HG03460 (cell line): ENCODE data around the gene RTL5.

Experiments
- ATAC-seq: cut with Tn5 transposase; IDR thresholded peaks from one replicate; pipeline ENCODE4 v1.9.1; 2021; ENCODE audit not compliant: unreplicated experiment

RTL5 gene

DNA sequence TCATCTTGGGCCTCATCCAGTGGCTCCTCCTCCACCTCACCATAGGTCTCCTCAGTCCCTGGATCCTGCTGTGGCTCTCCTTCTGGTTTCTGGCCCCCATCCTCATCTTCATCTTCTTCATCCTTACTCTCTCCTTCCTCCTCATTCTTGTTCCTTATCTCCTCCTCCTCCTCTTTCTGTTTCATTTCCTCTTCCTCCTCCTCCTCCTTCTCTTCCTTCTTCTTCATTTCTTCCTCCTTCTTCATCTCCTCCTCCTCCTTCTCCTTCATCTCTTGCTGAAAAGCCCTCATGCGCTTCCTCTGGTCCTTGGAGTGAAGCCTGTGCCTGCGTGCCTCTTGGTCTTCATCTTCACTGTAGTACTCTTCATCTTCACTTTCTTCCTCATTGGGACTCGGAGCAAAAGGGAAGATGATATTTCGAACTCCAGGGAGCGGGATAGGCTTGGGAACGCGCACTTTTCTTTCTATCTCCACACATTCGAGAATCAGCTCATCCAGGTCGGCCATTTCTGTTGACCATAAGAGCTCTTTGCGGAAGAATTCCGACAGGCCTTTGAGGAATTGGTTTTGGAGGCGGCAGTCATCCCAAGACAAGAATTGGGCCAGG, 1.5 kb downstream of the RTL5 start:
- ATAC-seq: no peak

DNA sequence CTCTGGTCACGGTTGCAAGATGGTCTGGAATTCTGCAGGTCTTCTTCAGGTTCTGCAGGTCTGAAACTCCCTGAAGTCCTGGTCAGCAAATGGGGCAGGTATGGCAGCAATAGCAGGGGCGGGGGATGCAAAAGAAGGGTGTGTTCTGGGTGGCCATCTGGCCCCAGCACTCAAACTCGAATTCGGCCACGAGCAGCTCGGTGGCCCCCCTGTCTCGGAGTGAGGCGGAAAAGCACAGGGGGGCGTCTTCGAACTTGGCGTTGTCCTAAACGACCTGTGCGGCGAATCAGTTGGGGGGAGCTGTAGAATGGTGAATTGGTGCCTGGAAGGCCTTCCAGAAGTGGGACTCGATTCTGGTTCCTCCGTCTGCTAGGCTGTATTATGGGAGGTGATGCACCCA, 2.1 kb downstream of the RTL5 start:
- no peak for ATAC-seq

DNA sequence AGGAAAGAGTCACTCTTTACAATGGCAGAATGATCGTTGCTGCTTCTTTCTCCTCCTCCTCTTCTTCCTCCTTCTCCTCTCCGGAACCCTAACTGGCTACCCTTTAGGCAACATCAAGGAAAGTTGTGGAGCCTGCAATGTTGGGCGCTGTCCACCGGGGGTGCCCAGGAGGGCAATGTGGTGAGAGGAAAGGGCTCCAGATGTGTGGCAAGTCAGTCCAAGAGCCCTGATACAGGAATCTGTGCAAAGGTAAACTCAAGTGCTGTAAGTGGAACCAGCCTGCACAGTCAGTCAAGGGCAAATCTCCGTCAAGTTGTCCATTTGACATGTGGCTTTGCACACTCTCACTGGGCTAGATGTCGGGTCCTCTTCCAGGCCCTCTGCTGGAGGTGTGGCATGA, 2.8 kb downstream of the RTL5 start:
- ATAC-seq: no peak

DNA sequence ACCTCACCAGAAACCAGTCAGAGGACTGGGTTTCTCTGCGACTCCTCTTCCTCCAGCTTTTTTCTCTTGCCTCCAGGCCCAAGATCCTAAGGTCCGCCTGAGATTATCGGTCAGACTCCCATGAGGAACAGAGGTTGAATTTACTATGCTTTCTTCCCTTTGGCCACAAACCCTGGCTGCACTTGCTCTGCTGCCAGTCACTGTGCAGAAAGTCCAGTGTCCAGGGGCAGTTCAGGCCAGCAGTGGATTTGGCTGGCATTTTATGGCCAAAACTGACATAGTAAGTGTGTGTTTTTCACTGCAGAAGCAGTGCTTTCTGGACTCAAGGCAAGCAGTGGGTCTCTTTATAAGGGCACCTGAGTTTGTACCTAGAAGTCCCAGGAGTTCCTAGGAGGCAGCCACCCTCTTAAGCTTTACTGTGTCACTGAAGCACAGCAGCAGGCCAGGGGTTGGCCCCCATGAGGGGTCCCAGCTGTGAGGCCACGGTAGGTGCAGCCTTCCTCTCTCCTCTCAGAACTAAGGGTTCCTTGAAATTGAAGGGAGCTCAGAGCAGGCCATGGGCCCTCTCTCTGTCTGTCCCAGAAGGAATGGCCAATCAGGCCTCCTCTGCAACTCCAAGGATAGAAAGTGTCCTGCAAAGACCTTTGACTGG, 3.4 kb downstream of the RTL5 start:
- no peak for ATAC-seq

DNA sequence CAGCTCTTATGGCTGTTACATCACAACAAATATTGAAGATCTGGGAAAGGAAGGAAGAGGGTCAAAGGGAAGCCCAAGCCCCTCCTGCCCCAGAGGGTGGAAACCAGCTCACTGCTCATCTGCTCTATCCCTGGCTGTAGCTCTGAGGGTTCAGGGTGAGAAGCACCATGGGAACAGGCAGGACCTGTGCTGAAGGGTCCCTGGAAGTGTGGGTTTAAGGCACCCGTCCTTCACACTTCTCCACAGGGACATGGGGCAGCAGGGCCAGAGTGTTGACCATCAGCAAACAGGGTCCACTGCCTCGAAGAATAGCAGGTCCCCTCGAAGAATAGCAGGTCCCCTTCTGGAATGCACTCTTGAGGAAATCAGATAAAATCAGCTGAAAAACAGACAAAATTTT, 4.4 kb downstream of the RTL5 start:
- ATAC-seq: no peak

DNA sequence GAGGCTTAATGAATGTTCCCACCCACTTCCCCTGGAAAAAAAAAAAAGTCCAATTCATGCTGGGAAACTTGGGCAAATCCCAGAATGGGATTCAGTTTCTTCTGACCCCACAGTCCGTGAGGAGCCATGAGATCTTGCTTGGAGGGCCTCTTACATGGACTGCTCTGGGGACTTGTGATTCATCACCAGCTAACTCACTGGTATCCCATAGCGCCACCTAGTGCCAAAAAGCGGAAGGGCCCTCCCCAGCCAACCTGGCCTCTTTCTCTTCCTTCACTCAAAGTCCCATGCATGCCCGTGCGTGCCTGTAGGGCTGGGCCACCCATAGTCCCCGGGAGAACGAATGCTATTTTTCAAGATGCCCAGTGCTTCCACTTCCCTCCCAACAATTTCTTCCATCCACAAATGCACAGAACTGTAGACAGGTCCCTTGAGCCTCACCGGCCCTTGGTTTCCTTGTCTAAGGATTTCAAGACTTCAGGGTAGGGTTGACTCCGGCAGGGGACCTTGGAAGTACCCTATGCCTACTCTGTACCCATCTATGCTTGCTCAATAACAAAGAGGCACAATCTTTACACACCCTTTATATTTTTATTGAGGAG, 5.1 kb downstream of the RTL5 start:
- ATAC-seq: peak; percentile 67

DNA sequence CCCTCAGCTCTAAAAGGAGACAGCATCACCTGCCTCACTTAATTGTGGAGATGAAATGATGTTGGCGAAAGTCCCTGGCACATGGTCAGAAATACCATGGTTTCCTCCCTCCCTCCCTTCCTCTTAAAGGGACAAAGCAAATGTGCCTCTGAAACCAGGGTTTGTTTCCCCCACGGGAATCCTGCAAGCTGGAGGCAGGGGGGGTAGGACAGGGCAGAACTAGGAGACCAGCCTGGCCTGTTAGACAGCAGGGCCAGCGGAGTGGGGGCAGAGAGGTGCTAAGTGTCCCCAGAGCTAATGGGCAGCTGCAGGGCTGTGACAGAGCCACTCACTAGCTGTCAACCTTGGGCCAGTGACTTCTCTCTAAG, 5.7 kb downstream of the RTL5 start:
- no peak for ATAC-seq

DNA sequence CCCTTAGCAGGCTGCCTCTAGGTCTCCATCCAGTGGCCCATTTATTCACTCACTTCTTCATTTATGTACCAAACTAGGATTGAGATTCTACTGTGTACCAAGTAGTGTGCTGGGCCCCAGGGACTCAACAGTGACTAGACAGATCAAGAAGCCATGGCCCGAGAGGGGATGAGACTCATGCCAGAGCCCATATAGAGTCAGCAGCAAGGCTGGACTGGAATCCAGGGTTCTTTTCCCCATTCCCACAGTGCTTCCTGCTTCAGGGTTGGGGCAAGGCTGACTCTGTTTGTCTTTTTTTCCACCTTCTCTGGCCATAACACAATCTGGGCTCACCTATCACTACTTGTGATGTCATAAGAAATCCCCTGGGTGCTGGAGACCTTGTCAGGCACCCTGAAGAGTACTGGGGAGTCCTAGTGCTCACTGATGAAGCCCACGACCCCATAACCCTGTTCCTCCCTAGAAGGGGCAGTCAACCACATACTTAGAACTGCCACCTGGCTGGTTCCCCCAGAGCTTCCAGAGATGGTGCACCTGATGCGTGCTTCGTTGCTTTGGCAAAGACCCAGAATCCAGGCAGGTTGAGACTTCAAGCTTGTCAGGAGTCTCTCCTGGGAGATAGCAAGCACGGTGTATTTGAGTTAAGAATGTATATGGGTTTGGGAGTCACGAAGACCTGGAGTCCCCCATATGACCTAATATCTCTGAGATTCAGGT, 6.2 kb downstream of the RTL5 start:
- no peak for ATAC-seq

DNA sequence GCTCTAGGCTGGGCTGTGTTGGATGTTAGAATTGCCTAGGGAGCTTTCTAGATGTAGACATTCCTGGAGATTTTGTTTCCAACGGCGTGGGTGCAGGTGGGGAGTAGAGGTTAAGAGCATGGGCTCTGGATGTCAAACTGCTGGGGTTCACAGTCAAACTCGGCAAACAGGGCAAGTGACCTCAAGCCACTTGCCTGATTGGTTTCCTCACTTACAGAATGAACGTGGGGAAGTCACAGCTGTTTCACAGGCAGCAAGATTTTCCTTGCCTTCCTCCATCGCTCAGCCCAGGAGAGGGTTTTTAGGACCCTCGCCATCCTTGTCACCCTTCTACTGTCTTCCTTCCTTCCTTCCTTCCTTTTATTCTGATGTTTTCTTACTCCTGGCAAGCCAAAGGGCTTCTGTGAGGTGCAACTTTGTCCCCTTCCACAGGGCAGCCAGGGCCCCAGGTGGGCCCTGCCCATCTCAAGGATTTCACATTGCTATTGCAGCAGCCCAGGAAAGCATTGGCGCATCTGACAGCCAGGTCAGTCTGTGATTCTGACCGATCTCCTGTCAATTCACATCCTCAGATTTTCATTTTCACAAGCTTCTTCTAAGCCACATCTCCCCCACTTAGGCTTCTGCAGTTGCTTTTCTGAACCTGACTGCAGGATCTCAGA, 7.0 kb downstream of the RTL5 start:
- no peak for ATAC-seq

DNA sequence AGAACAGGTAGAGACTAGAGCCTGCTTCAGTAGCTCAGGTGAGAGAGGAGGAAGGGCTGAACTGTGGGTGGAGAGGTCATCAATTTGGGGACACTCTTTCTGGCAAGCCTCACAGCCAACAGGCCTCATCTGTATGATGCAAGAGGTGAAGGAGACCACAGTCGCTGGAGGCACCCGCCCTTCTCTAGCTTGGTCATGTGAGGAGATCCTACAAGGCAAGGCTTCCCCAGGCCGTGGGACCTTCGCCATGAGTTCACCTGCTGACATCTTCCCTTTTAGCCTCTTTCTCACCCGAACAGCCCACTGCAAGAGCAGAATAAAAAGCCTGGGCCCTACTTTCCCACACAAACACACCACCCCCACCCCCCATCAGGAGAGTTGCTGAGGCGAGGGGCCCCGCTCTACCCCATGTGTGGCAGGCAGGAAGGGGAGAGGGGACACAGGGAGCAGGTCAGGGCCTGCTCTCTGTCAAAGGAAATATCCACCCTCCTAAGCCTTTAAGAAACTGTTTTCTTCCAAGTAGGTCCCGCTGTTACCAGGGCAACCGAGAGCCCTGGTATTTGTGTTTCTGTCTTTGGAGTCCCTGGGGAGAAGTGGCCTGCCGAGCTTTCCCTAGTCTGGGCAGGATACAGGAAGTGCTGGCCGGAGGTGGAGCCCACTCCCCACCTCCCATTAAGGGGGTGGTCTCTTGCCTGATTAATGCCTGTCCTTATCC, 8.1 kb downstream of the RTL5 start:
- ATAC-seq: no peak

DNA sequence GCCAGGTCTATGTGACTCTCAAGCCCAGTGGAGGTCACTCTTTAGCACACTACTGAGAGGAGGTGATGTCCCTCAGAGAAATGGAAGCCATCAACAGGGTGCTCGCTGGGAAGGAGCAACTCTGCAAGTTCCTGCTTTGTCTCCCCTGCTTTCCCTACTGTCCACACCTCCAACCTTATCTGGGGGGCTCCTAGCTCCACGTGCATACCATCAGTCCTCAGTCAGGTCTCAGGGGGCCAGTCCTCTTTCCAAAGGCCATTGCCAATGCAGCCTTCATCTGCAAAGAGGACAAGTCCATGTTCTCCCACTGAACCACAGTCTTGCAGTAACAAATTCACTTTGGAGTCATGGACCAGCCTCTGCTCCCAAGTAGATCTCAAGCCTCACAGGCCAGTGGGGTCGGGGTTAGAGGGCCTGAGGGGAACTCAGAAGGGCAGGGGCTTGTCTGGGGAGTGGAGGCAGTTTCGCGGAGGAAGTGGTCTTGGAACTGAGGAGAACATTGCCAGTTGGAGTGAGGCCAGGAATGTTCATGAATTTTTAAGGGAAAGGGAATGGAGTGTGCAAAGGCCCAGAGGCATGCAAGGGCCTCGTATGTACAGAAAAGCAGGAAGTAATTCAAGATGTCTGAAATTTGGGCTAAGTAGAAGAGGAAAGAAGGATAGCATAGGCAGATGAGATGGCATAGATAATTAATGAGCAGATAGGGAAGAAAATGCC, 8.9 kb downstream of the RTL5 start:
- no peak for ATAC-seq

DNA sequence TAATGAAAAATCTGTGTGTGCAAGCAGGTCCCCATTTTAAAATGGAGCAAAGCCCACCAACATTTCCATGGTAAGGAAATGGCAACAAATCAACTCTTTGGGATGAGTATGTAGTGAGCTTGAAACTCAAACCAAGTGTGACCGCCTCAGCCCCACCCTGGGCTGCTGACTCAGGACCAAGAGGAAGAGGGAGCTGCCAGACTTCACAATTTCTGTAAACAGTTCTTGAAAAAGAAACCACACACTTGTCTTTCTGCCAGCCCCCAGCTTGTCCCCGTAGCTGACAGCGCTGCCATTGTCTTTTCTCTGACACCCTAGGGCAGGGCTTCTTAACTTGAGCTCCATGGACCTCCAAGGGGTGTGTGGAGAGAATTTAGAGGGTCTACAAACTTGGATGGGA, 10.3 kb downstream of the RTL5 start:
- ATAC-seq: peak; percentile 63

DNA sequence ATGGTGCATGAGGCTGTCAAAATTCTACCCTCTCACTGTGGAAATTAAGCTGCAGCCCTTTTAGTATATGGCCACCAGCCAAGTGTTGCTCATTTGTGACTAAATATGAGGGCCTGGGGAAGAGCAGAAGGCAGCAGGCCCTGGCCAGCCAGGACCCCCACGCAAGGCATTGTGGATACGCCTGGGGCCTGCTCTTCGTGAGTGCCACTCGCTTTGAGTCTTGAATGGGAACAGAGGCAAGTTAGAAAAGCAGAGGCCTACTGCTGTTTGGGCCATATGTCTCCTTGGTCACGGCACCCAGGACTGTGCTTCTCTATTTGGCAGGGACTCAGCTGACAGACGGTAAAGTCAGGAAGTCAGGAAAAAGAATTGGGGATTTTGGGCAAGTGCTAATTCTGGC, 10.9 kb downstream of the RTL5 start:
- no peak for ATAC-seq

DNA sequence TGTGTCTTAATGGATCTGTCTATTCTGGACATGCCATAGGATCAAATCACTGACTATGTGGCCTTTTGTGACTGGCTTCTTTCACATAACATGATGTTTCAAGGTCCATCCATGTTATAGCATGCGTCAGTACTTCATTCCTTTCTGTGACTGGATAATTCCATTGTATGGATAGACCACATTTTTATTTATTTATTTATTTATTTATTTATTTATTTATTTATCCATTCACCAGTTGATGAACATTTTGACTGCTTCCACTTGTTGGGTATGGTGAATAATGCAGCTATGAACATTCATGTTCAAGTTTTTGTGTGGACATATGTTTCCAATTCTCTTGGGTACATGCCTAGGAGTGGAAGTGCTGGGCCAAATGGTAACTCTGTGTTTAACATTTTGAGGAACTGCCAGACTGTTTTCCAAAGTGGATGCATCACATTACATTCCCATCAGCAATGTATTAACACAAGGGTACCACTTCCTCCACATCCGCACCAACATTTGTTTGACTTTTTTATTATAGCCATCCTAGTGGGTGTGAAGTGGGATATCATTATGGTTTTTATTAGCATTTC, 14.0 kb downstream of the RTL5 start:
- no peak for ATAC-seq

DNA sequence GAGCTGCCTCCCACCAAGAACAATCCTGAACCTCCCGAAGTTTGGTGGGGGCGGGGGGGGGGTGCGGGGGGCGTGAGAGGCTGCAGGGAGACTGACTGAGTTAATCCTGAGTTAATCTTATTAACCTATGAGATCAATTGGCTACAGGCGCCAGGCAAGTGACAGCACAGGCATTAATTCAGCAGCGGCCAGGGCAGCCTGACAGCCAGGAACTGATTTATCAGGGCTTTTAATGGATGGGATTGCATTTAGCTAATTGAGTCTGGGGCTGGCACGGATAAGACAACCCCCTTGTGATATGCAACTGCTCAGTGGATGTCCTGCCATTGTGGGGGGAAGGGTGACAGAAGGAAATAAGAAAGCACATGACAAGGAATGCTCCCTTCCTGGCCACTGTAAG, 16.3 kb downstream of the RTL5 start:
- ATAC-seq: no peak

DNA sequence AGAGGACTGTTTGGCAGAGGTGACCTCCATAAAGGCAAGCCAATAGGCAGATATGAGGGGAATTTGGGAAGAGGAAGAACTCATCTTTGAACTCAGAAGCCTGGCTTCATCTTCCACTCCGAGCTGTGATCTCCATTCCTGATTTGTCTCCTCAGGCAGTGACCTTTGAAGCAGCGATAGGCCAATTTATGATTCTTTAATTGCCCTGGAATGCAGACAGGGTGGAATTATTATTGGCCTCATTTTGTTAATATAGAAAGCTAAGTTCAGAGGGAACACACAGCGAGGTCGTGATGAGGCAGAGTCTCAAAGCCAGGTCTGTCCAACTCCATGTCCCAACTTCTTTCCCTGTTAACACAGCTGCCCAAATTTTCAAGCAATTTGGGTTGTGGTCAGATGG, 16.9 kb downstream of the RTL5 start:
- ATAC-seq: no peak

DNA sequence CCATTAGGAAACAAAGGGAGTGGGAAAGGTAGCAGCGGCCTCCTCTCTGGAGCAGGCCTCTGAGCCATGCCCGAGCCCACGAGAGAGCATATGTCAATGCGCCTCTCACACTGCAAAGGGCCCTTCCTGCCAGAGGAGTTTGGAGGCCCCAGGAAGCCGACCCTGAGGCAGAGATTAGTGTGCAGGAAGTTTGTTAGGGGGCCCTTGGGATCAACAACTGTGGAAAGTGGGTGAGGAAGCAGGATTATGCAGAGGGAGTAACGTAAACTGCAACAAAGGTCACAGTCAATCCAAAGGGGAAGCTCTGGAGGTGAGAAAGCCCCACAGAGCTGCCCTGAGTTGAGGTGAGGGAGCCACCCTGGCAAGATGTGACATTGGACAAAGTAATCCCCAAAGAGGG, 17.4 kb downstream of the RTL5 start:
- no peak for ATAC-seq

DNA sequence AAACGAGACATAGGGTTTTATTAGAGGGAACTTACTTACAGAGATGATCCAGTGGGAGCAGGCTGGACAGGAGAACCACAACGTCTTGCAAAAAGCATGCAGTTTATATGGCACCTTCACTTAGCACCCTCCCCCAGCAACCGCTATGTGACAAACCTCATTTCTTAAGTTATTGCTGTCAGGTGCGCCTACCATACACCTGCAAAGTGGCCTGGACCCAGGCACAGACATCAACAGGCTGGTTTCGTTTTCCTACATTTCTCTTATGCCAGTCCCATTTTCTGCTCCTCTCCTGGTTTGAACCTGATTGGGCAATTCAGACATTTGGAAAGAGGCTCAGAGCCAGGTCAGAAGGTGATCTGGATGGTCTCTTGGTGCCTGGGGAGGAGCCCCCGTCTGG, 18.3 kb downstream of the RTL5 start:
- ATAC-seq: no peak

DNA sequence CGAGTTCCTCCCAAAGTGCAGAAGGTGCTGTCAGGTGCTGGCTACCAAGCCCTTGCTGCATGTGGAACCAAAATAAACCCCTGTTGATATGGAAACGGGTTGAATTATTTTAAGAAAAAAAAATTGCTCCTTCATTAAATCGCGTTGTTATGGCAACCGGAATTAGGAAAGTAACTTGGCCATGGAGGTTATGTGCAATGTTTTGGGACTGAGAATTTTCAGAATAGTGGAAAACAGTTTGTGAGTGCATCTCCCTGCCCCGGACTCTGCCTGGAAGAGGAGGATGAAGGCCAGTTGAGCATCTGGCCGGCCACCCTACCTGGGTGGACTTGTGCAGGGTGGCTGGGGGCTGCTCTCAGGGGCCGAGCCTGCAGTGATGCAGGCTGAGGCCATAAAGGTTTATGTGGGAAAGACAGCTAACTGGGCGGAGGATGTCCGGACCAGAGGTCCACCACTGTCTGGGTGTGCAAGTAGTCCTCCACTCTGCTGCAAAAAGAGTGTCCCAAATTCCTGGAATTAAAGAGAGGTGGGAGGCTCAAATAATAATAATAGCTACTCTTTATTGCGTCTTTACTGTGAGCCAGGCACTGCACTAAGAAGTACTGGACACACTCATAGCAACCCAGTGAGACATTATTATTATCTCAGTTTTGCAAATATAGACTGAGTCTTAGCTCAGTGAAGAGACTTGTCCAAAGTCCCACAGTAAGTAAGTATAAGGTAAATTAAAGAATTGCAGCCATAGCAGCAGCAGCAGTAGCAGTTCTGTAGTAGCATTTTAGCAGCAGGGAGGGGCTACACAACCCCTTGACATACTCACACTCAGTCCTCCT, 20.6 kb downstream of the RTL5 start:
- ATAC-seq: no peak
